DND-41 (cell line): Measurements from ENCODE around the gene HLA-DRA.

Experiments used
- ATAC-seq: fragments of 200-7000 bp; cut with Tn5 transposase; 3 replicates; pipeline ENCODE4 v1.9.1; 2021; ENCODE audit warnings: low read depth; ENCODE audit not compliant: insufficient read depth
- DNase-seq: peaks from one replicate; pipeline ENCODE4 v3.0.0-alpha.2; 2020
- H2AFZ ChIP-seq: 2 replicates; pipeline ENCODE4 v1.6.0; 2012; ENCODE audit warnings: low read depth, low read length
- H3K27ac ChIP-seq: 2 replicates; pipeline ENCODE4 v1.5.1; 2012; ENCODE audit warnings: low read length, inconsistent platforms
- H3K27me3 ChIP-seq: fragments of 200-600 bp; sonication (generic); 2 replicates; pipeline ENCODE4 v1.6.0; 2012; ENCODE audit warnings: low read length, mild to moderate bottlenecking, inconsistent platforms; ENCODE audit not compliant: insufficient read depth, poor library complexity
- H3K36me3 ChIP-seq: 2 replicates; pipeline ENCODE4 v1.5.1; 2012; ENCODE audit warnings: low read length, inconsistent platforms; ENCODE audit not compliant: insufficient read depth
- H3K4me1 ChIP-seq: 2 replicates; pipeline ENCODE4 v1.5.1; 2012; ENCODE audit warnings: mild to moderate bottlenecking, low read length; ENCODE audit not compliant: insufficient read depth
- H3K4me2 ChIP-seq: 2 replicates; pipeline ENCODE4 v1.6.0; 2012; ENCODE audit warnings: mild to moderate bottlenecking, moderate library complexity, low read length, inconsistent platforms; ENCODE audit not compliant: insufficient read depth
- H3K4me3 ChIP-seq, 2 experiments: fragments of 200-600 bp in 1 of 2; shearing (Covaris generic) in 1 of 2; 2 replicates each; pipeline ENCODE4 v1.5.1; 2012 to 2016; ENCODE audit warnings: inconsistent platforms in 2 of 2, low read length in 2 of 2, mild to moderate bottlenecking in 2 of 2, low read depth in 1 of 2, moderate library complexity in 1 of 2
- H3K79me2 ChIP-seq: 2 replicates; pipeline ENCODE4 v1.6.0; 2012; ENCODE audit warnings: low read length, inconsistent platforms; ENCODE audit not compliant: insufficient read depth
- H3K9ac ChIP-seq: 2 replicates; pipeline ENCODE4 v1.6.0; 2012; ENCODE audit warnings: low read depth, mild to moderate bottlenecking, inconsistent platforms, low read length, moderate library complexity
- H3K9me3 ChIP-seq: 2 replicates; pipeline ENCODE4 v1.5.1; 2012; ENCODE audit warnings: low read length, moderate library complexity, mild to moderate bottlenecking, inconsistent platforms; ENCODE audit not compliant: insufficient read depth, severe bottlenecking
- H4K20me1 ChIP-seq: 2 replicates; pipeline ENCODE4 v1.6.0; 2012; ENCODE audit warnings: low read length; ENCODE audit not compliant: insufficient read depth
- EZH2 ChIP-seq: IDR thresholded peaks from 3 replicates; pipeline ENCODE4 v1.6.1; 2012; ENCODE audit warnings: borderline replicate concordance, low read depth, mild to moderate bottlenecking, moderate library complexity, low read length, inconsistent platforms; ENCODE audit not compliant: severe bottlenecking
- TF ChIP-seq, protein P1 (sequence below): IDR thresholded peaks from 2 replicates; pipeline ENCODE4 v1.5.1; 2012; ENCODE audit warnings: borderline replicate concordance, low read length, moderate library complexity, mild to moderate bottlenecking; ENCODE audit not compliant: poor library complexity, severe bottlenecking; ENCODE audit errors: extremely low read depth

The HLA-DRA gene

DNA sequence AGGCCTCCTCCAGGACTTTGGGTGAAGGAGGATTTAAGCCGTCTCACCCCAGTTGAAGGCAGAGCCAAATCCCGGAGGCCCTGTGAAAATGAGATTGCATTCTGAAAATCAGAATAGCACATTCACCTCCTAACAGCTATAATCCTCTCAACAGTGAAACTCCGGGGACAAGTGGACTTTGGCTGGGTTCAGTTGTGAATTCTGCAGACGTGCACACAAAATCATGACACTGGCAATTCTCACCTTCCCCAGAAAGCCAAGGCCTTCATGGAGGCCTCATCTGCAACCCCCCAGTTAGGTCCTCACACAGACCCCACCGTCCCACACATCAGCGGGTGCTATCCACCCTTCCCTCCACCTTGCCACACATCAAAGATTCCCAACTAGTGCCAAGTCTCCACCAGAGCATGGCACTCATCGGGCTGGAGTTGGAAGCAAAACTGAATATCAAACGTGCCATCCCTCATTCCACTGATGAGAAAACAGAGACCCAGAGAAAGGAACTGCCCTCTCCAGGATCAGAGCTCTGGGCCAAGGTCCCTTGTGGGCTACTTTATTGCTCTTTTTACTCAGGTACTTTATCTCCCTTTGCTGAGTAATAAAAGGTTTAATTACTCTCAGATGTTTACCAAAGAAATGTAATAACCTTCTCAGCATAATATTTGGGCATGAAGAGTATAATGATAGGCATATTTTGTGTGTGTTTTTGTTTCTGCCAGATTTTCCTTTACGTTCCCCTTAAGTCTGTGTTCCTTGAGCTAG, 27.9 kb upstream of the HLA-DRA start:
- H3K27ac ChIP-seq: no peak overlapping the region
- H3K4me3 ChIP-seq: no peak overlapping the region
- H3K9me3 ChIP-seq: no peaks in the 10 kb centered on the region
- ATAC-seq (no peak), DNase-seq (no peak)
- no peak overlapping the region for H3K4me2 ChIP-seq
- H2AFZ ChIP-seq: no peak overlapping the region
- peaks cover 4% of the 10 kb centered on the region; the same call in 1 of the 2 replicates for H4K20me1 ChIP-seq
- TF ChIP-seq, protein P1, sequence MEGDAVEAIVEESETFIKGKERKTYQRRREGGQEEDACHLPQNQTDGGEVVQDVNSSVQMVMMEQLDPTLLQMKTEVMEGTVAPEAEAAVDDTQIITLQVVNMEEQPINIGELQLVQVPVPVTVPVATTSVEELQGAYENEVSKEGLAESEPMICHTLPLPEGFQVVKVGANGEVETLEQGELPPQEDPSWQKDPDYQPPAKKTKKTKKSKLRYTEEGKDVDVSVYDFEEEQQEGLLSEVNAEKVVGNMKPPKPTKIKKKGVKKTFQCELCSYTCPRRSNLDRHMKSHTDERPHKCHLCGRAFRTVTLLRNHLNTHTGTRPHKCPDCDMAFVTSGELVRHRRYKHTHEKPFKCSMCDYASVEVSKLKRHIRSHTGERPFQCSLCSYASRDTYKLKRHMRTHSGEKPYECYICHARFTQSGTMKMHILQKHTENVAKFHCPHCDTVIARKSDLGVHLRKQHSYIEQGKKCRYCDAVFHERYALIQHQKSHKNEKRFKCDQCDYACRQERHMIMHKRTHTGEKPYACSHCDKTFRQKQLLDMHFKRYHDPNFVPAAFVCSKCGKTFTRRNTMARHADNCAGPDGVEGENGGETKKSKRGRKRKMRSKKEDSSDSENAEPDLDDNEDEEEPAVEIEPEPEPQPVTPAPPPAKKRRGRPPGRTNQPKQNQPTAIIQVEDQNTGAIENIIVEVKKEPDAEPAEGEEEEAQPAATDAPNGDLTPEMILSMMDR: no peak
- no peak for TF ChIP-seq EZH2
- H3K79me2 ChIP-seq: no peaks in the 10 kb centered on the region
- no peak overlapping the region for H3K9ac ChIP-seq
- peaks cover 57% of the 10 kb centered on the region for H3K27me3 ChIP-seq
- H3K36me3 ChIP-seq: no peaks in the 10 kb centered on the region
- 0 out of 2 replicates have a peak, but pooled peaks cover 3% of the 10 kb centered on the region for H3K4me1 ChIP-seq

DNA sequence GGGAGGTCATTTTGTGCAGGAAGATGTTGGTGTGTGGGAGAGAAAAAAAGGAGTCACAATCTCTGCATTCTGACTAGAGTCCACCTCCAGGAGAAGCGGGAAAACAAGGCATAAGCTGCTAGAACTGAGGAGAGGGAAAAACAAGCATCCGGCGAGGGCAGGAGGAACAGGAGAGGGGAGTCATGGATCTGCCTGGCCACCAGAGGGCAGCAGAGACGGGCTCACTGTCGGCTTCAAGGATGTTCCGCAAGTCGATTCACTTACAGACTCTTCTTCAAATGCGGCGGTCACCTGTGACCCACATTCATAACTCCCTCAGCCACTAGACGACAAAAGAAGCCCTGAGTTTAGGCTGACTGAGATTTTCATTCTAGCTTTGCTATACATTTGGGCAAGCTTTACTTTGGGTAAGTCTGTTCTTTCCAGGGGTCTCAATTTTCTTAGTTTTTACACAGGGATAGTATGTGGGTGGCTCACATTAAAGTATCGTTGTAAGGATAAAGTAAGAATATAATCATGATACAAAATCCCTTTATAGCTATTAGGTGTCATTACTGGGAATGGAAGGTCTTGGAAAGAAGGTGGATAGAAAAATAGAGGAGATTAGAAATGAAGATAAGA, 26.1 kb upstream of the HLA-DRA start:
- no peaks in the 10 kb centered on the region for H3K79me2 ChIP-seq
- no peak overlapping the region for H3K9ac ChIP-seq
- TF ChIP-seq, protein P1: peak; percentile 95
- no peak for TF ChIP-seq EZH2
- peaks cover 48% of the 10 kb centered on the region for H3K27me3 ChIP-seq
- 0 out of 2 replicates have a peak, but pooled peaks cover 3% of the 10 kb centered on the region for H3K4me1 ChIP-seq
- H3K36me3 ChIP-seq: no peaks in the 10 kb centered on the region
- no peaks in the 10 kb centered on the region for H3K9me3 ChIP-seq
- no peaks in the 10 kb centered on the region for H4K20me1 ChIP-seq
- H2AFZ ChIP-seq: no peak overlapping the region
- H3K4me3 ChIP-seq: no peak overlapping the region
- DNase-seq: peak; percentile 78
- no peak overlapping the region for H3K4me2 ChIP-seq
- no peak overlapping the region for H3K27ac ChIP-seq
- peak; percentile 89 for ATAC-seq

DNA sequence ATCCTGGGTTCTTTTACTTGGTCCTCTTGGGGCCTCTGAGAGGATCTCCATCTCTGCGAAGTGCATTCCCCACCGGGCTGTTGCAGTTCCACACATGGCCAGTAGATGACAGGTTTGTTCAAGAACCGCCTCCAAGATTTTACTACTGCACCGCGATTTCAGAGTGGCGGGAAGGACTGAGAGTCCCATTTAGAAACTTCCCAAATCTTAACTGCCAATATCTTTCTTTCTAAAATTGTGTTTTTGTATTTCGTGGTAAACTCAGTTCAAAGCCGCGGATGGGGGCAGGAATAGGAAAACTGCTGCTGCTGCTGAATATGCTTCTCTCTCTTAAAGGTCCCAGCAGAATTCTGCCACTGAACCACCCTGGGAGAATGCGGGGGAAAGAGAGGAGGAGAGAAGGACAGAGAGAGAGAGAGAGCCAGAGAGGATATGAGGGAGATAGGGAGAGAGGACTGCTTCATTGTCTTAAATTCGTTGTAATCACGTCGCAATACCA, 24.1 kb upstream of the HLA-DRA start:
- Histone ChIP-seq H3K4me1 (0 out of 2 replicates have a peak, but pooled peaks cover 3% of the 10 kb centered on the region), H4K20me1 (no peaks in the 10 kb centered on the region), H3K9ac (no peak overlapping the region), H3K79me2 (no peaks in the 10 kb centered on the region), H3K4me3 (no peak overlapping the region), H3K9me3 (no peaks in the 10 kb centered on the region), H3K27me3 (peaks cover 51% of the 10 kb centered on the region), H2AFZ (no peak overlapping the region), H3K36me3 (no peaks in the 10 kb centered on the region), H3K4me2 (no peak overlapping the region), H3K27ac (no peak overlapping the region)
- peak; percentile 79 for ATAC-seq
- peak; percentile 47 for TF ChIP-seq EZH2
- TF ChIP-seq, protein P1: peak; percentile 99
- peak; percentile 76 for DNase-seq
